Measurements from ENCODE around the gene UBP1. TPM values are rescaled to one million over a fixed set of nuclear protein-coding genes. Genes with fewer than 3 reads are reported as not detected.
"Not testable (repeated sequence)": the region's sequence is repeated elsewhere in the genome, so short reads cannot be mapped to it uniquely, and the experiment has no call there.

UBP1 gene
- total RNA-seq, 2 experiments from 2014 or later: 59.1 to 71.8 TPM

DNA sequence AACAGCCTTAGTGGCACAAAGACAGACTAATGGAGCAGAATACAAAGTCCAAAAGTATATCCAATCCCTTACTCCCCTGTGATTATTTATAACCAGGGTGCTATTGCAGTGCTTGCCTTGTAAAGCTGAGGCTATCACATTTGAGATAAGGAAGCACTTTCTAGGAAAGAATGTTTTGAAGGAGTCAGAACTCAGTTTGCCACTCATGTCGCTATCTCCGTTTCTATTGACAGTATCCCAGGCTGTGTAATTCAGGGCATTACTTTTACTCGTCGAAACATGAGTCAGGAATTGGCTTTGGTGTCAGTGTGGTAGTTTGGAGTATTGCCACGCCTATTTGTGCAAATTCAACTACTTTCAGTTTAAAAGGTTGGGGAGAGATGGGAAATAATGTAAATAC lies 84.6 kb downstream of the UBP1 start:
- no peaks in the 10 kb centered on the region for H3K9me3 Mint-ChIP-seq
- H3K27ac Mint-ChIP-seq: no peak overlapping the region
- no peaks in the 10 kb centered on the region for H3K4me1 Mint-ChIP-seq
- no peak overlapping the region for H3K4me3 Mint-ChIP-seq
- H3K27me3 Mint-ChIP-seq: peaks cover 8% of the 10 kb centered on the region
- H3K36me3 Mint-ChIP-seq: no peaks in the 10 kb centered on the region
- no peak for DNase-seq

DNA sequence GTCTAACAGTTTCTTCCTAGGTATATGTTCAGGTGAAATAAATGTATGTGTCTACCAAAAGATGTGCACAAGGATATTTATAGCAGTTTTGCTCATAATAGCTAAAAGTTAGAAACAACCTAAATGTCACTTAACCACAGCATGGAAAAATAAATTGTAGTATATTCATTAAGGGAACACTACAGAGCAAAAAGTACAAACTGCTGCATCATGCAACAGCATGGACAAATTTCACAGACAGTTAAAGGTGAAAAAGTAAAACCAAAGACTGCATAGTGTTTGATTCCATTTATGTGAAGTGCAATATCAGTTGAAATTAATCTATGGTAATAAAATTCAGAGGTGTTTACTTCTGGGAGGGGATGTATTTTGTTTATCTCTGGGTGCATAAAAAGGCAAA lies 100.4 kb downstream of the UBP1 start:
- Mint-ChIP-seq H3K36me3 (no peaks in the 10 kb centered on the region), H3K4me3 (no peak overlapping the region), H3K4me1 (peaks cover 4% of the 10 kb centered on the region), H3K9me3 (no peaks in the 10 kb centered on the region), H3K27me3 (no peaks in the 10 kb centered on the region), H3K27ac (no peak overlapping the region)
- DNase-seq: no peak

DNA sequence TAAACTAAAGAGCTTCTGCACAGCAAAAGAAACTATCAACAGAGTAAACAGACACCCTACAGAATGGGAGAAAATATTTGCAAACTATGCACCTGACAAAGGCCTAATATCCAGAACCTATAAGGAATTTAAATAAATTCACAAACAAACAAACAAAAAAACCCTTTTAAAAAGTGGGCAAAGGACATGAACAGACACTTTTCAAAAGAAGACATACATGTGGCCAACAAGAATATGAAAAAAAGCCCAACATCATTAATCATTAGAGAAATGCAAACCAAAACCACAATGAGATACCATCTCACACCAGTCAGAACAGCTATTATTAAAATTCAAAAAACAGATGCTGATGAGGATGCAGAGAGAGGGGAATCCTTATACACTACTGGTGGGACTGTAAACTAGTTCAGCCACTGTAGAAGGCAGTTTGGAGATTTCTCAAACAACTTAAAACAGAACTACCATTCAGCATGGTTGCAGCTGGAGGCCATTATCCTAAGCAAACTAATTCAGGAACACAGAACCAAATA lies 101.2 kb downstream of the UBP1 start:
- not testable (repeated sequence) for H3K4me3 Mint-ChIP-seq, H3K9me3 Mint-ChIP-seq

More for the DNA sequence above, 101.2 kb downstream of the UBP1 start:
- not testable (repeated sequence) for H3K27me3 Mint-ChIP-seq, H3K4me1 Mint-ChIP-seq, H3K27ac Mint-ChIP-seq, DNase-seq, H3K36me3 Mint-ChIP-seq

Other genes starting within 250 kb of the UBP1 start
- not detected for gene SUSD5, start 221.6 kb downstream of the UBP1 start, total RNA-seq
- gene FBXL2, start 163.0 kb downstream of the UBP1 start, total RNA-seq: not detected

Measured in activated naive CD8-positive, alpha-beta T cell treated with anti-CD3 and anti-CD28 coated beads for 36 hours (primary cell).